22Rv1 (cell line): ENCODE results near the gene WWOX.

Source experiments
- CTCF ChIP-seq: fragments of 450-650 bp; IDR thresholded peaks from 2 replicates; pipeline ENCODE4 v1.5.1; 2017; ENCODE audit warnings: mild to moderate bottlenecking
- ZFX ChIP-seq: fragments of 450-650 bp; IDR thresholded peaks from 2 replicates; pipeline ENCODE4 v1.6.1; 2017; ENCODE audit warnings: antibody characterized with exemption, borderline replicate concordance

- TF ChIP-seq CTCF, result no peak
- no peak for TF ChIP-seq ZFX
Observed at GRCh38 chr16:79099716-79100115, 1000.3 kb downstream of the WWOX start.
